Activated CD8-positive, alpha-beta memory T cell treated with anti-CD3 and anti-CD28 coated beads, Interleukin-2, amount 50 U/mL, for 4 hours (primary cell): ENCODE measurements around the gene CREG2.
"Not testable (repeated sequence)": the region's sequence is repeated elsewhere in the genome, so short reads cannot be mapped to it uniquely, and the experiment has no call there.

Source experiments
- DNase-seq: peaks from one replicate; pipeline ENCODE4 v3.0.0-alpha.2; 2020

Gene CREG2

DNA sequence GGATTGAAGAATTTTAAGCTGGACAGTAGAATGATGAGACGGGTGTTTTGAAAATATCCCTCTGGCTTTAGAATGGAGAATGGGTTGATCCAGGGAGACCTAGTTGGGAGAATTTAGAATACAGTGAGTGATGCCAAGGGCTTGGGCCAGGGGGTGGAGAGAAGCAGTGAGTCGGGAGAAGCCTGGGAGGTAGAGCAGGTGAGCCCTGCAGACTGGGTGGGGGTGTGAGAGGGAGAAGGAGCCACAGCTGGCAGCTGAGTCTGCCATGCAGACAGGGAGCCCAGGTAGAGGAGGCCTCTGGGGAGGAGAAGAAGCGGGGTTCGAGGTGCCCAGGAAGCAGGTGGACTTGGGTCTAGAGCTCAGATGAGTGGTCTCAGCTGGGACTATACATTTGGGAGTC, 18.2 kb downstream of the CREG2 start:
- DNase-seq = no peak

DNA sequence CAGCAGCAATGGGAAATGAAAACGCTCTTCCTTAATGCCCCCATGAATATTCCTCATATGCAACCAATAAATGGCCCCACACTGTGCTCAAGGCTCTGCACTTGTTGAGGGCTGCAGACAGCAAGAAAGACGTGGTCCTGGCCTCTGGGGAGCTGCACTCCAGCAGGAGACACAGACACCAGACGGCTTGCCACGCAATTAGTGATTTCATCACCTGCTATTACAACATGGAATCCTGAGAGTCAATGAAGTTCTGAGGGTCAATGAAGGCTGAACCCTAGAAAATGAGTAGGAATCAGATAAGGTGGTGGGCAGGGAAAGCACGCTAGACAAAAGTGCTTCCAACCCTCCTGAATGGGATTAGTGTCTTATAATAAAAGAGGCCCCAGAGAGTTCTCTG, 18.9 kb downstream of the CREG2 start:
- DNase-seq = no peak

DNA sequence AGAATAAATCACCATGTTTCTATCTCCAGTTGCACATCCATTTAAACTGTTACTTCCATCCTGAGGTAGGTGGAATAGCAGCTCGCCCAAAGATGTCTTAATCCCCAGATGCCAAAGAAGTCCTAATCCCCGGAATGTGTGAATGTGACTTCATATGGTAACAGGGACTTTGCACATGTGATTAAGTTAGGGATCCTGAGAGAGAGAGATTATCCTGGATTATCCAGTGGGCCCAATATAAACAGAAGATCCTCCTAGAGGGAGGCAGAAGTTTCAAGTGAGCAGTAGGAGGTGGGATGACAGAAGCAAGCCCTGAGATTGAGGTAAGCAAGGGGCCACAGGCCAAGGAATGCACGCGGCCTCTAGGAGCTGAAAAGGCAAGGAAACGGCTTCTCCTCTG, 19.8 kb downstream of the CREG2 start:
- DNase-seq = no peak

DNA sequence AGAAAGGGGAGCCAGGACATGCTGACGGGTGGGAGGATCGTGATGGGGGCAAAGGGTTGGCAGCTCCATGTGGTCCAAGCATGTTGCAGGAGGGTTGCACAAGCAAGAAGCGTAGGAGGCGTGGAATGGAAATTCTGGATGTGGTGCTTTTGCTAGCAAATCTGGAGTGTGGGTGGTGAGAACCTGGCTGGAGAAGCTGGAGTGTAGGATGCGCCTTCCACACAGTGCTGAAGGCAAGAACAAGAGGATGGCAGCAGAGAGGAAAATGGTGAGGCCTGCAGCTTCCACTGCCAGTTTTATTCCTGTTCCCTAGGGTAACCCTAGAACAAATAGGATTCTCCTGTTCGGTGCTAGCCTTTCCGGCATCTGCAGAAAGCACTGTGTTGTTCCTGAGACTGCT, 22.4 kb downstream of the CREG2 start:
- no peak for DNase-seq

DNA sequence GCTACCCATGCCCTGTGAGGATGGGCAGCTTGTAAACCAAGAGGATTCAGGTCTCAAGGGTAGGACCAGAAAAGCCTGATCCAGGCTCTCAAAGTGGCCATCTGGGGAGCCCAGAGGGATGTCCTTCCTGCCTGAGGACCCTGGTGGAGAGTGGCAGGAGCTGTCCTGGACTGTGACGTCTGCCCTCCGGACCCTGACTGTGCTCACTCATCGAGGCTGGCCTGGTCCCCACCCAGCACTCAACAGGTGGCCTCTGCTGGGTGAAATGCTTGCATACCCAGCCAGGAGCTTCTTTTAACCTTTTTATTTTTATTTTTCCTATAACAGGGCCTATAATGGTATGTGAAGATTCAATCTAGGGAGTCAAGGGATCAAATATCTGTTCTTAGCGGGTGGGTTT, 24.5 kb downstream of the CREG2 start:
- no peak for DNase-seq

DNA sequence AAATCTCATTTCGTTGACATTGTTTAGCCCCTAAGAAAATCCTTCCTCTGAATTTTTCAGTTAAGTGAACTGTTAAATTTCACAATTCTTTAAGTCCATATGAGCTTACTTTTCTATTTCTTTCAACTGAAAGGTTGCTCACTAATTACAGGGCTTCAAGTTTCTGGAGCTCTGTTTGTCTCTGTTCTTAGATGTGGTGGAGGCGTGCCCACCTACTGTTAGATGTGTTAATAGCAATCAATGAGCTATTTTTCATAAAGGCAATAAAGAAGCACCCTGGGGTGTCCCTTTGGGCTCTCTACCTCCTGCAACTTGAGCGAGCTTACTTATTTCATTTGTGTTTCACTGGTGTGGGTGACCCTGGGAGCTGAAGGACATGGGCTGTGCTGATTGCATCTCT, 25.0 kb downstream of the CREG2 start:
- no peak for DNase-seq

DNA sequence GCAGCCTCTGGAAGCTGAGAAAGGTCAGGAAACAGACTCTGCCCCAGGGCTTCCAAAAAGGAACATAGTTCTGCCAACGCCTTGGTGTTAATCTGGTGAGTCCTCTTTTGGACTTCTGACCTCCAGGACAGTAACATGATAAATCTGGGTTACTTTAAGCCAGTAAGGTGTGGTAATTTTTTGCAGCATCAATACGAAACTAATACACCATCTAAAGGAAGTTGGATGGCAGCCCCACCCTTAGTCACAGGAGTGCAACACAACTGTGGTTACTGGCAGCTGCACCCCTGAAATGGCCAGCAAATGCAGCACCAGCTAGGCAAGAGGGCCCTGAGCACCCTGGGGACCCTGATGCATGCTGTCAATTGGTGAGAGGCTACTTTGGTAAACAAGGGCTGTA, 25.8 kb downstream of the CREG2 start:
- DNase-seq = no peak

DNA sequence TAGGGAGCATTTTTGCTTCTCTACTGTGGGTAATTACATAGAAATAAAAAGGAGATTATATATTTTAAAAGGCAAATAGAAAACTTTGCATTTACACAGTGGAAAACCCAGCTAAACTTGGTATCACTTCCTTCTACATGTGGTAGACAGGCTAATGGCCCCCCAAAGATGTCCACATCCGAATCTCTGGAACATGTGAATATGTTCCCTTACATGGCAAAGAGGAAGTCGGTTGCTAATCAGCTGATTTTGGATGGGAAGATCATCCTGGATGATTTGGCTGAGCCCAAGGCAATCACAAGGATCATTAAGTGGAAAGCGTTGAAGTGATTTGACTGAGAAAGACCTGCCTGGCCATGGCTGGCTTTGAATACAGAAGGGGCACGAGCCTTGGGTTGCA, 26.2 kb downstream of the CREG2 start:
- DNase-seq = no peak

DNA sequence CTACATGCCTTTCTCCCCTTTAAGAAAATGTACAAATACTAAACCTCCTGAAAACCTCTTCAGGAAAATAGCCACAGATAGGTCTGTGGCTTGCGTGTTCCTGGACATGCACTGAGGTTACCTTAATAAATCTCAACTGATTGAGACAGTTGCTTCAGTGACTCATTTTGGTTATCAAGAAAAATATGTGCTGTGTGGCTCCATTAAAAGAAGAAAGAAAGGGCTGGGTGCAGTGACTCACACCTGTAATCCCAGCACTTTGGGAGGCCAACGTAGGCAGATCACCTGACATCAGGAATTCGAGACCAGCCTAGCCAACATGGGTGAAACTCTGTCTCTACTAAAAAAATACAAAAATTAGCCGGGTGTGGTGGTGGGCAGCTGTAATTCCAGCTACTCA, 27.1 kb downstream of the CREG2 start:
- DNase-seq = no peak

DNA sequence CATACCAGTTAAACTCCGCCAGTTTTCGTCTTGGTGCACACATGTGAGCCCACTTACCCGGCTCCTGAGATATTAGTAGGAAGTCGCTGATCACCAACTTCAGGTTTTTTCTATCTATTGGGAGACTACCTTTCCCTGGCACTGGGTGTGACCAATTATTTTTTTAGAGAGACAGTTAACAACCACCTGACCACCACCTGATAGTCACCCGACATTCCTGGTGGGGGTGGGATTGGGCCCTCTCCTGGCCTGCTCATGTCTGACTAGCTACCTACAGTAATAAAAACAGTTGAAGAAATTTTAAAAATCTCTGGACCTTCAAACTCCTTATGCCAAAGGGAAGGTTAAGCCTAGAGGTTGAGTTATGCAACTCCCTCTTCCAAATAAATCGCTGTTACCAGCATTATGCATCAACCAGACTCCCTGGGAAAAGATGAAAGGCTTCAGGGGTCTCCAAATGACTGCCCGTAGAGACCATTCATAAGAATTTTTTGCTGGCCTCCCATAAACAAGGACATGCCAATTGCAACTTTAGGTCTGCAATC, 27.8 kb downstream of the CREG2 start:
- no peak for DNase-seq

DNA sequence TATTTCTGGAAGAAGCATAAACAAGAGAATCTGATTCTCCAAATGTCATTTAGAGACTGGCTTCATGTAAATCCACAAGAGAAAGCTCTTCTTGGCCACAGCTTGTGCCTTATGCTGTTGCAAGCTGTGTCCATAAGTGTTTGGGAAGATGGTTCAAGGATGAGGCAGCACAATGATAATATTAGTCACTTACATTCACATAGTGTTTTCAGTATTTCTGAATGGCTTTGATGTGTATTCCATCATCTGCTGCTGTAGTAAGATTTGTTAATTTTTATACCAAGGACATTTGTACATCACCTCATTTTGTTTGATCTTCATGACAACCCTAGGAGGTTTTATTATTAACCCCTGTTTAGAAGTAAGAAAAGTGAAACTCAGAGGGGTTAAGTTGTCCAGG, 29.9 kb downstream of the CREG2 start:
- no peak for DNase-seq

DNA sequence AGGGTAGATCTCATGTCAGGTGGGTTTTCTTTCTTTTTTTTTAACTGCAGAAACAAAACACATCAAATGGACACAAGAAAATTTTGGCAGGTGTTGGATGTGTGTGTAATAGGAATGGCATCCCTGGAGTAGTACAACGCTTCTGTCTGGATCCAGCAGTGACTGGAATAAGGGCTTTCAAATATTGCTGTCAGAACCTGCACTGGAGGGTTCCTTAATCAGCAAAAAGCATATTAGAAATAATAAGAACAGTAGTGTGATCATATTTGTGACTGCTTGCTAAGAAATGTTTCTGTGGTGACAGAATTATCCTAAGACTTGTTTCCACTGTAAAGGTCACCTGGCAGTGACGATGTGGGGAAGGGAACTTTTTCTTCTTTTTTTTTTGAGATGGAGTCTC, 30.8 kb downstream of the CREG2 start:
- DNase-seq = no peak

DNA sequence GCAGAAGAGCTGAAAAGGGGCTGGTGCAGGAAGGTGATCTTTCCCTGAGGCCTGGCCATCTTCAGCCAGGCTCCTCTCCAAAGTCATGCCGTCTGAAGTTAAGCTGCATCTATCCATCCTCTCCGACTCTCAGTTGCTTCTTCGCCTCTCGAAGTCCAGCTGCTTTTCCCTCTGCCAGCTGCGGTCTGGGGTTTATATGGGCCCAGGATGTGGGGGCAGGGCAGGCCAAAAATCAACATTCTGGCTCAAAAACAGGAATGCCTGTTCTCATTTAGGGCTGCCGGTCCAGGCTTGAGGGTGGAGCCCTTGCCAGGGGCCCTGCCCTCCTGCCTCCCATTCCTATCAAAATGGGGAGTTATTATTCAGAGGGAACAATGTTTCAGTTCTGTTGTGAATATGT, 31.2 kb downstream of the CREG2 start:
- DNase-seq = no peak

DNA sequence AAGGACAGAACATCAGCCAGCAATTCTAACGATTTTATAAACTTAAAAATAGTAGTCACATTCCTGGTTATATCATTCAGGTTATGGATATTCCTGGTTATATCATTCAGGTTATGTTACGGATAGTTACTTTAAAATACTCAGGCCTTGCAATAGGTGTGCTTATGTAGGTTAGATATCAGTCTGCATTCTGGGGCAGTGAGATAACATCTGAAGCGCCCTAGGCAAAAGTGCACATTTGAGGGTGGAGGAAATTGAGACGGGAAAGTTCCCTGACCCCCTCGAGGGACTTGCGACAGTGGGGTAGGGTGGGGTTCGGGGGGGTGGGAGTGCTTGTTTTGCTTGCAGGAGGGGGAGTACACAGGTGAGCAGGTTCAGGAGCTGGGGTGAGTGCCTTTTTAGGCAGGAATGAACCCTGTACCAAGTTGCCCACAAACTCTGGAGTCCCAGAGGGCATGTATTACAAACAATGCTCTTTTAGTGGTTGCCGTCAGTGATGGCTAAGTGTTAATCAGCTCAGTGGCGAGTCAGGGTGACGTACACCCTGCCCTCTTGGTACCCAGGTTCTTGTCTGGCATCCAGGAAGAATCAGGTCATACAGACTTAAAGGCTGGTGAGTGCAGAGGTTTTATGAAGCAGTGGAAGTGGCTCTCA, 31.8 kb downstream of the CREG2 start:
- DNase-seq = no peak

DNA sequence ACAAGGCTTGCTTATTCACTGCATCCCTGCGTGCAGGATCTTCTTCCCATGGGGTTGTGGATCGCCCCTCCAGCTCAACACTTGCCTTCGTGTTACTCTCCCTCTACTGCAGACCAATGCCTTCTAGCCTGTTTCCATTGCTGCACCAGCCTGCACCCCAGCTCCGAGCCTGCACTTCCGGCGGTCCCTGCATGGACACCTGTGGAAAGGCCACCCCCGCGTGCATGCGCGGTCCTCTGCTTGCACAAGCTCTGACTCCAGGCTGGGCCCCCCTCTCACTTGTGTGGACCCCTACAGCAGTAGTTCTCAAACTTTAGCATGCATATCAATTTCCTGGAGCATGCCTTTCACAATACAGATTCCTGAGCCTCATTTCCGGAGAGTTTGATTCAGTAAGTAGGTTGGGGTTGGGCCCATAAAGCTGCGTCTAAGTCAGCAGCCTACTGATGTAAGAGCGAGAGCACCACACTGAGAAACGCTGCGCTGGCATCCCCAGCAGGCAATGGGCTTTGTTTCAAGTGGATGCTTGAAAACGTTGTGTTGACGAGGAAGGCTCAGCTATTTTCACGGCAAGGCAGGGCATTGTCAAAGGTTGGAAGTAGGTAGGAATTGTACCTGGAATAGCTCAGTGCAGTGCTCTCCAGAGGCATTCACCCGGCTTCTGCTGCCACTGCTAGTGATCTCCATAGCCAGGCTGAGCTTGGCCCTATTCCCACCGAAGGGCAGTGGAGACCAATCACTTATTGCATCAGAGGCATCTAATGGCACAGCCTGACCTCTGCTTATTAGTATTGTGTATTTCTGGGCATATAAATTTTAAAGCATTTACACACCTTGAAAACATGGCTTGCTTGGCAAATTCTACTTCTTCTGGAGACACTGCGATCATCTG, 32.6 kb downstream of the CREG2 start:
- DNase-seq = no peak

DNA sequence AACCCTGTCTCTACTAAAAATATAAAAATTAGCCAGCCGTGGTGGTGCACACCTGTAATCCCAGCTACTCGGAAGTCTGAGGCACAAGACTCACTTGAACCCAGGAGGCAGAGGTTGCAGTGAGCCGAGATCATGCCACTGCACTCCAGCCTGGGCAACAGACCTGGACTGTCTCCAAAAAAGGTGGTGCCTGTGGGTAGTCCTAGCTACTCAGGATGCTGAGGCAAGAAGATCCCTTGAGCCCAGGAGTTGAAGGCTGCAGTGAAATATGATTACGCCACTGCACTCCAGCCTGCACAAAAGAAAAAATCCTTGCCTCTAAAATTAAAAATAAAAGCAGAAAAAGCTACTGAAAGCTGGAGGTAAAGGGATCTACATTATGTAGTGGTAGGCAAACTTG, 34.7 kb downstream of the CREG2 start:
- not testable (repeated sequence) for DNase-seq

DNA sequence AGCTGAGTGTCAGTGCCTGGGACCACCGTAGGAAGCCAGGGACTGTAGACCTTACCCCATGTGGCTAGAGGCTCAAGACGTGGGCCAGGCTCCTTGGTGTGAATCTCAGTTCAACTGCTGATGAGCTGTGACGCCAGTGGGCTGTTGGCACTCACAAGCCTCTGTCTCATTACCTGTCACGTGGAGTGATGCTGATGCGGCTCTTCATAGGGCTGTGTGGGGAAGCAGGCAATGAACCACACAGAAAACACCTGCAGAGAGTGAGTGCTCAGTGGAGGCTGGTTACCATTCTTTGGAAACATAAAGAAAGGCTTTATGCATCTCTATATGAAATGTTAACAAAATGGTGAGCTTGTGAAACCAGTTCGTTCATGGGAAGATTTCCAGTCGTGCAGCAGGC, 36.1 kb downstream of the CREG2 start:
- no peak for DNase-seq

DNA sequence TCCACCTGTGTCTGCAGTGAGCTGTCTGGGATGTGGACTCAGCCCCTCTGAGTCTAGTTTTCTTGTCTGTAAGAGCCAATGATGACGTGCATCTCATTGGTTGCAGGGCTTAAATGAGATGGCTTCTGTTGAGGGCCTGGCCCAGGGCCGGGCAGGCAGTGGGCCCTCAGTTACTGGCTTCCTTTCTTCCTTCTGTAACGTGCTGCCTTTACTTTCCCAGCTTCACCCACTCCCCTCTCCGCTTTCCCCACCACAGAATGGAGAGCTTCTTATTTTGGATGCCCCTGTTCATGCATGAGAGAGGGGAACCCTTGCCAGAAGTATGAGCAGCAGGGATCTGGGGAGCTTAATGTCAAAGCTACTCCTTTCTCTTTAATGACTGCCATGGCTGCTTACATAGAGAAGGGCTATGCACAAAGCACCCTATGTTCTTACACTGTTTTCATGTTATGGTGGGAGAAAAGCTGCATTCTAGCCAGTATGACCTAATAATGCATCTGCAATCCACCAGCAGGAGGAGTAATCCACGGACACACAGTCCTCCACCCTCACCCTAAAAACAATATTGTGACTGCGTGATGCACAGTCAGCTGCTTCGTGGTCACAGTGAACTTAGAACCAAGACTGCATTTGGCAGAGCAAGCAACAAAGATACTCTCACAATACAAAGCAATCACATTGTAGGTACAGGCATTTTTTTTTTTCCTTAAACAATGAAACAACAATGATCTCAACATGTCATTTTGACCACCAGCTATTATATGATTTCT, 37.2 kb downstream of the CREG2 start:
- no peak for DNase-seq

DNA sequence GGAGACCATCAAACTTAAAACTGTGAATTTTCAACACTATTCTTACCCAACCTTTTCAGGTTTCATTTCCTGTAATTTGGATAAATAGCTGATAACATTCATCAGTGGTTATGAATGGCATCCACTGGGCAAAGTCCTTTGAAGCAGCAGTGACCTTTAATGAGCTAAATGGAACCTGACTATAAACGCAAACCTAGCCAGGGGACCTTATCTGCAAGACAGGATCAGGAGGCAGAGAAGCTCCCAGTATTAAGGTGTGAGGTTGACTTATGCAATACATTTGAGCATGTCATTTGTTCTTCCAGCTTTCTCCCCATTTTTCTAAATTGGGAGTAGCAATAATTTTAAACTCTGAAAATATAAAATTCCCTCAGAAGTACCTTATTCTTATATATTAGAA, 38.4 kb downstream of the CREG2 start:
- DNase-seq = no peak

DNA sequence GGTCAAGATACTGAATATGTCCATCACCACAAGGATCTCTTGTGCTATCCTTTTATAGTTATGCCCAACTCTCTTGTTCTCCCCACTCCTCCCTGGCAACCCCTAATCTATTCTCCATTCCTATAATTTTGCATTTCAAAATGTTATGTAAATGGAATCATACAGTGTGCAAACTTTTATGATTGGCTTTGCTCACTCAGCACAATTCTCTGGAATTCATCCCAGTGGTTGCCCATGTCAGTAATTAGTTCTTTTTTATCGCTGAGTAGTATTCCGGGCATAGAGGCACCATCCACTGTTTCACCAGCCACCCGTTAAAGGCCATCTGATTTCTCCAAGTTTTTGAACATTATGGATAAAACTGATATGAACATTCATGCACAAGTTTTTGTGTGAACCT, 40.4 kb downstream of the CREG2 start:
- no peak for DNase-seq

DNA sequence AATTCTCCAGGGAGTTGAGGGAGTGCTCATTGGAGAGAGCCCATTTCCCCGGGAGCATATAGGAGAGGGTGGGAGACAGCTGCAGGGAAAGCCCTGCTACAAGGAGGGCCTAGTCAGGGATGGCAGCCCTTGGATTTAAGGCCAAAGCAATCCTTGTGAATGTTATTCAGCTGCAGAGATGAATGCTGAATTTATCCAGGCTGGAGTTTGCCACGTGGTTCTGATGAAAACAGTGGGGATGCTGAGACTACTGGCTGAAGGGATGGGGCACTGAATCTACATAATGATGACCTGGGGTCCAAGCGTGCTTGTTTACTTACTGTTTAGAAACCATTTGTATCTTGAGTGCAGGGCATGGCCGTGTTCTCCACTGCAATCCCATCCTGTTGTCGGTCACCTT, 43.2 kb downstream of the CREG2 start:
- no peak for DNase-seq

DNA sequence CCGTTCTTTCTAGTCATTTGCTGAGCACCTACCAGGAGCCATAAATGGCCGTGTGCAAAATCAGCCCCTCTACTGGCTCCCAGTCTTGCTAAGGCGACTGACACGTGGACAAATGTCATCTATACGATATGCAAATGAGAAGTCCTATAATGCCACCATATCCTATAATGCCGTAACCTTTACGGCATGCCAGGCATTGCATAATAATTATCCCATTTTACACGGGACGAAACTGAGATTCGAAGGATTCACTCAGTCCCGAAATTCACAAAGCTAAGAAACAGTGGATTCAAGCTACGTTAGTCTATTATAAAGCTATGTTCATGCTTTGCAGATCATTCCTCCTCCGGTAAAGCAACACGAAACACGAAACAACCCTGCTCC, 44.7 kb downstream of the CREG2 start:
- DNase-seq = no peak

DNA sequence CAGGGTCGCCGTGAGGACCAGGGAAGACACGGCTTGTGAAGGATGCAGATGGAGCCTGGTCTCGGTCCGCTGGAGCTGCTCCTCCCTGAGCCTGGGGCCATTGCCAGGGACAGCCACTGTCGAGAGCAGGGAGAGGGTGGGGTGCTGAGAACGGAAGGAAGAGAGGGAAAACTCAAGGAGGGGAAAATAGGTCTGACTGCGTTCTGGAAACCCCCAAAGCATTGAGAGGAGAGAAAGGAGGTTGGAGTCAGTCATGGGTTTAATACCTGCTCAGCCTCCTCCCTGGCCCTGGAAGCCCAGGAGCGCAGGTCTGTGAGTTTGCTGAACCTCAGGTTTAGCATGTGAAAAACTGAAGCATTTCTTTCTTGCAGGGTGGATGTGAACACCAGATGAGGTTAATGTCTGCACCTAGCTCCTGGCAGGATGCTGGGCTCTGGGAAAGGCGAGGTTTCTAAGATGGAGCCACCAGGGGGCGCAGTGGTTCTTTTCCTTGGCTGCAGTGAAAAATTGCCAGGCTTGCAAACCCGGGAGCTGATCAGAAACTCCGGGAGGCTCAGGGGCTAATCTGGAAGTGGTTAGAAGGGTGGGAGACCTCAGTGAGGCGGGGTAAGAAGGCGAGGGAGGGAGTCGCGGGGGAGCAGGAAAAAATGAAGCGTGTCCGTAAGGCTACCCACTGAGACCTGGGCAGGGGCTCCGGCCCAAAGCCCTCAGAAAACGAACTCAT, 45.2 kb downstream of the CREG2 start:
- DNase-seq = peak; percentile 74
